HG03342 (cell line): Measurements from ENCODE around the gene RALY.
"Not testable (repeated sequence)": the region's sequence is repeated elsewhere in the genome, so short reads cannot be mapped to it uniquely, and the experiment has no call there.

Source experiments
- ATAC-seq: cut with Tn5 transposase; IDR thresholded peaks from one replicate; pipeline ENCODE4 v1.9.1; 2021; ENCODE audit warnings: mild to moderate bottlenecking, moderate library complexity; ENCODE audit not compliant: unreplicated experiment

The RALY gene

DNA sequence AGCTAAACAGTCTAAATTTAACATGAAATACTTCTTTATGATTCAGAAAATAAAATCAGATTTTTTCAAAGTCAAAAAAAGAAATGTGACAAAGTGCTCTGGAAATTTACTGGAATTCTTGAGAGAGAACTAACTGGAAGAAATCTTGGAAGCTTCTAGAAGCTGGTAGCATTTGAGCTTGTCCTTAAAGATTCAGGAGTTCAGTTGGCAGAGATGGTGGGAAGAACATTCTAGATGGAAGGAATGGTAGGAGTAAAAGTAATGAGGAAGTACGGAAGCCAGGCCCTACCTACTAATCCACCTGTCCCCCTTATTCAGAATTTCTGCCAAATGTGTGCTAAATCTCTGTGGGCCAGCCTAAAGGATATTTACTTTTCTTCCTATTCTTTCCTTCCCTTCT lies 21.2 kb downstream of the RALY start:
- ATAC-seq: no peak

- ATAC-seq: no peak
These were observed 22.0 kb downstream of the RALY start for GRCh38 chr20:34015401-34016335.

- ATAC-seq: no peak
These were observed 23.0 kb downstream of the RALY start for GRCh38 chr20:34016736-34017135.

GRCh38 chr20:34017610-34018009 lies 23.9 kb downstream of the RALY start:
- ATAC-seq: no peak

GRCh38 chr20:34018166-34018565 lies 24.5 kb downstream of the RALY start:
- ATAC-seq: no peak

- ATAC-seq: no peak
These were observed 28.6 kb downstream of the RALY start for GRCh38 chr20:34022151-34022838.

DNA sequence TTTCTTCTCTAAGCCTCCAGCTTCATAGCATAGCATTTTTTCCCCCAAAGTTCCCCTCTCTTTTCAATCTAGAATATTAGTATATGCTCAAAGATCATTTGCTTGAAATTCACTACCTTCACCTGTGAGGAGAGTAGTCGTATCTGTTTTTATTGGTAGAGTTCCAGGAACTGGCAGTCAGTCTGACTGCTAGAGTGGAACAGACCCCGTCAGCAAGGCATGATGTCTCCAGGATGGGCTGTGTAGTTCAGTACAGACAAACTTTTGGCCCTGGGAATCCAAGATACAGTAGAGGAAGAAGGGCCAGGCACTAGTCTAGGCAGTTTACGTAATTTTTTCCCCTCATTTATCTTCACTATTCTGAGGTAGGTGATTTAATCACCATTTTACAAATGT lies 29.1 kb downstream of the RALY start:
- ATAC-seq: no peak

DNA sequence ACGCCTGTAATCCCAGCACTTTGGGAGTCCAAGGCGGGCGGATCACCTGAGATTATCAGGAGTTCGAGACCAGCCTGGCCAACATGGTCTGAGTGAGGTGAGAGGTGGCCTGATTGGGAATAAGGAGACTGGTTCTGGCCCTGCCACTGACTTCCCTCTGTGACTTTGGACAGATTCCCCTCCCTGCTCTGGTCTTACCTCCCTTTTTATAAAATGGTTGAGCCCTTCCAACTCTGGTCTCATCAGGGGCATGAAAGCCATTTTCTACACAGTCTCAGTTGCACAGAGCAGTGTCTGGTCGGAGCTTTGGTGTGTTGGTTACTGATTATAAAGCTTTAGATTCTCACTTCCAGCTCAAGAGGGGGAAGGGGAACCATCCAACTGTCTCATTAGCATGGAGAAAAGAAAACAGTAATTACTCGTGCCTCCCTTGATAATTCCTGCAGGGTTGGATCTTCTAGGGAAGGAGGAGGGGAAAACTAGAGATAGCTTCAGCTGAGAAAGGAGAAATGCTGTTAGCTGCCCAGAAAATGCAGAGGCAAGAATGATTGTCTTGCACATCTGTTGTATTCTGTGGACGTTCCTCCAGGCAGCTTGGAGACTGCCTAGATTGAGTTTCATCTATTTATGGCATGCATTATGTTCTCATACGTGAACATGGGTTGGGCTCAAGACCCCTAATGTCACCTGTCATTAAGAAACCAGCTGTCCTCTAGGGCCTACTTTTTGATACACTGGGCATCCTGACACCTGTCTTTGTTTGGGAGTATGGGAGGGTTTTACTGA lies 30.4 kb downstream of the RALY start:
- no peak for ATAC-seq

DNA sequence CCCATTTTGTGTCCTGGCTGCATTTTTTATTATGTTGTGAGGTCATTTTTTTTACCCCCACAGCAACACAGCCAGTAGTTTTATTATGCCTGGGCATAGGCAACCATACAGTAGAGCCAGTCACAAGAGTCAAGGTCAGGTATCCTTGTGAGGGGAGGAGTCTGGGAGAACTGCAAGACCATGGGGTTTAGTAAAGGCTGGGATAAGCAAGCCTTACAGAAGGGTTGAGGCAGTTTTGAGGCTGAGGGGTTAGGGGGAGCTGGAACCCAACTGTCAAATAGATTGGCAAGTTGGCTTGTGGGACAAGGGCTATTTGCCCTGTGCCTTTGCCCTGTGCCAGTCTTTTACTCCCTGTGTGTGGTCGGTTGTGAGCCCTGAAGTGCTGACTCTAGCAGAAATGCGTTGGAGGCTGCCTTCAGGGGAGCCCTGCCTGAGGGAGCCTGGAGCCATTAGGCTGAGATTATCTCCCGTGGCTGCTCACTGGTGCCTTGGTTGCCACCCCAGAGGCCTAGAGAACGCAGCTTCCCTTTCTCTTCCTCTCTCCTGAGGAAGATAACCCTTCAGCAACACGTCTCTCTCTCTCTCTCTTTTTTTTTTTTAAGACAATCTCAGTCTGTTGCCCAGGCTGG lies 31.1 kb downstream of the RALY start:
- ATAC-seq: no peak

DNA sequence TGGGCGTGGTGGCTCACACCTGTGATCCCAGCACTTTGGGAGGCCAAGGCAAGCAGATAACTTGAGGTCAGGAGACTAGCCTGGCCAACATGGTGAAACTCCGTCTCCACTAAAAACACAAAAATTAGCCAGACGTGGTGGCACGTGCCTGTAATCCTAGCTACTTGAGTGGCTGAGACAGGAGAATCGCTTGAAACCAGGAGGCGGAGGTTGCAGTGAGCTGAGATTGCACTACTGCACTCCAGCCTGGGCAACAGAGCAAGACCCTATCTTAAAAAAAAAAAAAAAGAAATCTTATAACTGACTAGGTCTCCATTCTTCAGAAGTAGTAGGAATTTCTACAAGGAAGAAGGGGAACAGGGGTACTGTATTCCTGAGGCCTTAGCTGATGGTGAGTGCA lies 34.3 kb downstream of the RALY start:
- not testable (repeated sequence) for ATAC-seq

GRCh38 chr20:34029415-34029814 lies 35.7 kb downstream of the RALY start:
- no peak for ATAC-seq

- ATAC-seq: no peak
These were observed 36.7 kb downstream of the RALY start for GRCh38 chr20:34030456-34030855.

GRCh38 chr20:34033903-34034302 lies 40.2 kb downstream of the RALY start:
- ATAC-seq: no peak

GRCh38 chr20:34037121-34037520 lies 43.4 kb downstream of the RALY start:
- no peak for ATAC-seq

- ATAC-seq: no peak
These were observed 44.1 kb downstream of the RALY start for GRCh38 chr20:34037767-34038166.

DNA sequence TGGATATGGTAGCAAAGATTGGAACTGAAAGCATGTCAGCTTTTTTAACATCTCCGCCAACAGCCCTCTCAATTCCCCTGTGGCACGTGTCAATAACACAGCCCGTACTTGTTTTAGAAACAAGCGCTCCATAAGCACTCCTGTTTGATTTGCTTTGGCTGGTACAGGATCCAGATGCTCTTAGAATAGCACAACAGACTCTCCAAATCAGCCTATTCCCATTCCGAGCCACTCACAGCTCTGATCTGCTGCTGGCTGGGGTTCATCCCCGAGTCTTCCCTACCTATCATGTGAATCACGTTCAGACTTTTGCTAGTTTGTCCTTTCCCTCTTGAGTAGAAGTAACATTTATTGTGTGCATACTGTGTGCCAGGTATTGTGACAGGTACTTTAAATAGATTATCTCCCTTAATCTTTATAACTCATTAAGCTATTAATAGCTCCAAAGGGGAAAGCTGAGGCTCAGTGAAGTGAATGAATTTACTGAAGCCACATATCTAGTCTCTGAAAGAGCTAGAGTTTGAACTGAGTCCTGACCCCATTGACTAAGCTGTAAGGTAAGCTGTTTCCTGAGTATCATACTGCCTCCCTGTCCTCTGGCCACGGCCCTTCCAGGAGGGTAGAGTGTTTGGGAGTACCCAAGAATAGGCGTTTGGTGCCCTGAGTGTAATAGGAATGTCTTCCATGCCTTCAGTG lies 46.7 kb downstream of the RALY start:
- ATAC-seq: no peak

DNA sequence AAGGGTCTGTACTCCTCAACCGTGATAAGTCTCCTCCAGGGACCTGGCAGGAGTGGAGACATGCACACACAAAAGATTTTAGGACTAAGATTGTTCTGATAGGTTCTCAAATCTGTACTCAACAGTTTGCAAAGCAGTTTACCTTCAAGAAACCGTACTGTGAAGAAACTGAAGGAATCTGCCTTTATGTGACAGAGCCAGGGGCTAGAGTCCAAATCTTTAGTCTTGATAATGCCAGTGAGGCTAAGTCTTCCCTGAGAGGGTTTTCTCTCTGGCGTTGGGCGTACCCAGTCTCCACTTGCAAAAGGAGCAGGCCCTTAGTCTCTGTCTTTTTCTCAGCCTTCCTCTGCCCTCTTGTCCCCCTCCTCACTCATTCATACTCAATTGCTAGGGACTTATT lies 47.5 kb downstream of the RALY start:
- ATAC-seq: no peak

GRCh38 chr20:34042262-34042661 lies 48.6 kb downstream of the RALY start:
- no peak for ATAC-seq

DNA sequence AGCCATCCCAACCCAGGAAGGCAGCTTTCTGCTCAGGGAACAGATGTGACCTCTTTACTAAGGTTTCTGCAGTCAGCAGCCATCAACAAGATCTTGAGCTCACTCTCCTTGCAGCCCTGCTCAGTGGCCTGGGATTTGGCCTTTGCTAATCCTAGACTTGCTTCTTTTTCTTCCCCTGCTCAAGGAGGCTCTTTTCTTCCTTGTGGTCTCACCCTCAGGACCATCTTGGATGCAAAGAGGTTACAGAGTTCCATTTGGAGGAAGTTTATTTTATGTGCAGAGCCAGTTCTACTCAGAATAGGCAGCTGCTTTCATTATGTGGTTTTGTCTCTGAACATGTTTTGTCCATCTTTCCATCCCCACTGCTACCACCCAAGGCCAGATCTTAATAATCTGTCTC lies 49.3 kb downstream of the RALY start:
- no peak for ATAC-seq

- no peak for ATAC-seq
These were observed 51.6 kb downstream of the RALY start for GRCh38 chr20:34045294-34045693.
